Measurements from ENCODE around the gene ST3GAL3. TPM values are rescaled to one million over a fixed set of nuclear protein-coding genes. Genes with fewer than 3 reads are reported as not detected.

The ST3GAL3 gene
- total and polyA plus RNA-seq, 10 of the 15 experiments (the other 5 are each of a cell fraction or from before 2014, with no cell fraction given): 1.2 to 19.3 (median 11.0) TPM

- Histone ChIP-seq H3K9ac (ENCODE audit: control insufficient read depth, insufficient read depth, low read length) (no peak overlapping the region), H3K36me3 (ENCODE audit: control insufficient read depth in 2 of 2, insufficient read depth in 2 of 2, low read length in 1 of 2) (peaks cover 0 to 12% of the 10 kb centered on the region in 2 experiments; a peak in 1 of 4 replicates), H3K27me3 (replicated peaks in 1 of 2; ENCODE audit: control insufficient read depth in 2 of 2, insufficient read depth in 2 of 2, low read length in 1 of 2) (no peaks in the 10 kb centered on the region), H2AFZ (ENCODE audit: control insufficient read depth, low read depth, low read length) (no peak overlapping the region), H4K20me1 (ENCODE audit: control insufficient read depth, insufficient read depth) (no peaks in the 10 kb centered on the region), H3K79me2 (ENCODE audit: control insufficient read depth, insufficient read depth, low read length) (no peaks in the 10 kb centered on the region), H3K9me3 (replicated peaks; ENCODE audit: control insufficient read depth, insufficient read depth, low read length) (no peaks in the 10 kb centered on the region), H3K4me1 (ENCODE audit: control insufficient read depth, insufficient read depth, low read length) (no peaks in the 10 kb centered on the region), H3K4me3 (no peak overlapping the region), H3K27ac (ENCODE audit: control insufficient read depth, insufficient read depth) (no peak overlapping the region), H3K4me2 (ENCODE audit: control insufficient read depth, insufficient read depth) (no peak overlapping the region)
- 81% methylated on average over 3 of the region's 3 CpGs for WGBS (ENCODE audit: insufficient coverage, insufficient replicate concordance, low lambda C conversion rate, missing lambda C conversion rate)
- no peak for DNase-seq (ENCODE audit: low read depth, low spot score)
- POLR2A ChIA-PET: no interaction called here
- SMC1A ChIA-PET (ENCODE audit: uncharacterized antibody, unreplicated experiment): no interaction called here
- intact Hi-C loops (cut with micrococcal nuclease; ENCODE audit: unreplicated experiment) (no loop called here), in situ Hi-C loops (cut with MboI) (no loop called here)
- BruUV-seq (replicated peaks): no TSS peak
- CTCF ChIA-PET: no interaction called here
- FAIRE-seq: no peak
- TF ChIP-seq CBX3 (IDR thresholded peaks at IDR 0.05; ENCODE audit: borderline replicate concordance, low read depth): no peak
- no peak for TF ChIP-seq FOXM1 (IDR thresholded peaks at IDR 0.05; ENCODE audit: low read depth, low read length)
- TF ChIP-seq CUX1 (IDR thresholded peaks at IDR 0.05; ENCODE audit: insufficient replicate concordance, low read depth, low read length): no peak
- ATAC-seq: no peak
- RAD21 ChIA-PET (ENCODE audit: unreplicated experiment): no interaction called here
Measured at GRCh38 chr1:43961692-43962091, 254.4 kb downstream of the ST3GAL3 start.

Data from GM12878 (cell line).